ENCODE measurements around the gene UXS1.
"Not testable (repeated sequence)": the region's sequence is repeated elsewhere in the genome, so short reads cannot be mapped to it uniquely, and the experiment has no call there.

Gene UXS1

DNA sequence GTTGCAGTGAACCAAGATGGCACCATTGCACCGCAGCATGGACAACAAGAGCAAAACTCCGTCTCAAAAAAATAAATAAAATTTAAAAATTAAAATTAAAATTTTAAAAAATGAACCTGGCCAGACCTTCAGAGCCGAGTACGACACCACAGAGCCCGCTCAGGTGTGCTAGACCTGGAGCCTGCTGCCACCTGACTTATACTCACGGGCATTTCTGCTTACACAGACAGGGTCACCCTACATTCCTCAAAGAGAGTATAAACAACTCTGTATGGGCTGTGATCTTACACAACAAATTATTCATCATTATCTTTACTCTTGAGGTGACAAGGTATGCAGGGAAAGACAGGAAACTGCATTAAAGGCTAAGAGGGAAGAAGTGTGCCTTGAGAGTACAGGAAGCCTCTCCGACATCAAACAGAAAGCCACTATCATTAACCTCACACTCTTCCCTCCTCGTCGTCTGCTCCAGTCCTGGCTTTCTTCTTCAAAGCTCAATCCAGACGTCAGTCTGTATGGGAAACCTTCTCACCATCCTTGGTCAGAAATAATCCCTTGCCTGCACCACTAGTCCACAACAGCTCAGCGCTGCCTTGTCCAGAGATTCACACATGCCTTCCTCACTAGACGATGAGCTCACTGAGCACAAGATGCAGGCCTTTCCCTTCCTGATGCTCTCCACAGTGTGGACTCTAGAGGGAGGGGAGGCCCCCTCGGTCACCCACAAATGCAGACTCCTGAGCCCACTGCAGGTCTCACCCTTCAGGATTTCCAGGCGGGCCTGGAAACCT is 56.2 kb downstream of the UXS1 start:
- no peak for DNase-seq (ENCODE audit: low read depth)
- TF ChIP-seq, protein P1, sequence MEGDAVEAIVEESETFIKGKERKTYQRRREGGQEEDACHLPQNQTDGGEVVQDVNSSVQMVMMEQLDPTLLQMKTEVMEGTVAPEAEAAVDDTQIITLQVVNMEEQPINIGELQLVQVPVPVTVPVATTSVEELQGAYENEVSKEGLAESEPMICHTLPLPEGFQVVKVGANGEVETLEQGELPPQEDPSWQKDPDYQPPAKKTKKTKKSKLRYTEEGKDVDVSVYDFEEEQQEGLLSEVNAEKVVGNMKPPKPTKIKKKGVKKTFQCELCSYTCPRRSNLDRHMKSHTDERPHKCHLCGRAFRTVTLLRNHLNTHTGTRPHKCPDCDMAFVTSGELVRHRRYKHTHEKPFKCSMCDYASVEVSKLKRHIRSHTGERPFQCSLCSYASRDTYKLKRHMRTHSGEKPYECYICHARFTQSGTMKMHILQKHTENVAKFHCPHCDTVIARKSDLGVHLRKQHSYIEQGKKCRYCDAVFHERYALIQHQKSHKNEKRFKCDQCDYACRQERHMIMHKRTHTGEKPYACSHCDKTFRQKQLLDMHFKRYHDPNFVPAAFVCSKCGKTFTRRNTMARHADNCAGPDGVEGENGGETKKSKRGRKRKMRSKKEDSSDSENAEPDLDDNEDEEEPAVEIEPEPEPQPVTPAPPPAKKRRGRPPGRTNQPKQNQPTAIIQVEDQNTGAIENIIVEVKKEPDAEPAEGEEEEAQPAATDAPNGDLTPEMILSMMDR (IDR thresholded peaks at IDR 0.05; ENCODE audit: control insufficient read depth, insufficient read depth, low read depth, low read length, missing control alignments), result no peak
- no peak overlapping the region for H3K4me3 ChIP-seq (ENCODE audit: control insufficient read depth, low read depth, low read length)

DNA sequence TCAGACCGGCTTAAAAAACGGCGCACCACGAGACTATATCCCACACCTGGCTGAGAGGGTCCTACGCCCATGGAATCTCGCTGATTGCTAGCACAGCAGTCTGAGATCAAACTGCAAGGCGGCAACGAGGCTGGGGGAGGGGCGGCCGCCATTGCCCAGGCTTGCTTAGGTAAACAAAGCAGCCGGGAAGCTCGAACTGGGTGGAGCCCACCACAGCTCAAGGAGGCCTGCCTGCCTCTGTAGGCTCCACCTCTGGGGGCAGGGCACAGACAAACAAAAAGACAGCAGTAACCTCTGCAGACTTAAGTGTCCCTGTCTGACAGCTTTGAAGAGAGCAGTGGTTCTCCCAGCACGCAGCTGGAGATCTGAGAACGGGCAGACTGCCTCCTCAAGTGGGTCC is 62.9 kb downstream of the UXS1 start:
- not testable (repeated sequence) for H3K4me3 ChIP-seq (ENCODE audit: control insufficient read depth, low read depth, low read length); DNase-seq (ENCODE audit: low read depth)

DNA sequence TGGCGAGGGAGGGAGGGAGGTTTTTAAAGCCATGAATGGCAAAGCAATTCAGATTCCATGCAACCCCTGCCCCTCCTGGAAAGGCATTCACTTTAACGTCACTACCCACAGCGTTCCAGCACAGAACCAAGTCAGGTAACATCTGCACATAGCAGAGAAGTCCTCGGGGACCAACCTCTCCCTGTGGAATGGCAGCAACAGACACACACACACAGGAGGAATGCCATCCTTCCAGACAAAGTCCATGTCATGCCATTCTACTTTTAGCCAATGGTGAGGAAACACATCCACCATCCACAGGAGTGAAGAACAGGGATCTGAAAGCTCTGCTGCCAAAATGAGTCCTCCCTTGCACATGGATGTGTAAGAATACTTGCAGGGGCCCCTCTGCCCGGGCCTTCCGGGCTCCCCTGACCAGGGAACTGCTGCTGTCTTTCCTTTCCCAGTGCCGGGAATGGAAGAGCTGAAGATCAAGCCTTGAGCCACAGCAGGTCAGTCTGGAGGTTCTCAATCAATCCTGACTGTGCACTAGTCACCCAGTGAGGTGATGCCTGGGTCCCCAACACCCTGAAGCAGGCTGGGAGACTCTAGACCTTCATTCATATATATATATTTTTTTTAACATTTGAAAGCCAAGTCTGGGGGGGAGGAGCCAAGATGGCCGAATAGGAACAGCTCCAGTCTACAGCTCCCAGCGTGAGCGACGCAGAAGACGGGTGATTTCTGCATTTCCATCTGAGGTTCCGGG is 63.7 kb downstream of the UXS1 start:
- TF ChIP-seq, protein P1 (IDR thresholded peaks at IDR 0.05; ENCODE audit: control insufficient read depth, insufficient read depth, low read depth, low read length, missing control alignments), result no peak
- H3K4me3 ChIP-seq (ENCODE audit: control insufficient read depth, low read depth, low read length), result no peak overlapping the region
- DNase-seq (ENCODE audit: low read depth), result no peak

DNA sequence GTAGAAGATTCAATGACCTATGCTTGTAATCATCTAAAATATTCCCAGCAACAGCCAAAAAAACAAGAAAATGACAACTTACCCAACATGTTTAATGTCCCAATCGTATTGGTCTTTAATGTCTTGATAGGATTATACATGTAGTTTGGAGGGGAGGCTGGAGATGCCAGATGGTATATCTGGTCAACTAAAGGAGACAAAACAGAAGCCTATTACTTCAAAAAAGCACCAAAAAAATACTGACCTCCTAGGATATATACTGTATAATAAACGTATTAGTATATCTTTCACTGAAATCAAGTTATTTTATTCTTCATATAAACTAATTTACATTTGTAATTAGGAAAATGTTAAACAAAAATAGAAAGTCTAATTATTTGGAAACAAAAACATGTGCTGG is 64.5 kb downstream of the UXS1 start:
- DNase-seq (ENCODE audit: low read depth), result no peak
- no peak overlapping the region for H3K4me3 ChIP-seq (ENCODE audit: control insufficient read depth, low read depth, low read length)
- TF ChIP-seq, protein P1 (IDR thresholded peaks at IDR 0.05; ENCODE audit: control insufficient read depth, insufficient read depth, low read depth, low read length, missing control alignments), result no peak

DNA sequence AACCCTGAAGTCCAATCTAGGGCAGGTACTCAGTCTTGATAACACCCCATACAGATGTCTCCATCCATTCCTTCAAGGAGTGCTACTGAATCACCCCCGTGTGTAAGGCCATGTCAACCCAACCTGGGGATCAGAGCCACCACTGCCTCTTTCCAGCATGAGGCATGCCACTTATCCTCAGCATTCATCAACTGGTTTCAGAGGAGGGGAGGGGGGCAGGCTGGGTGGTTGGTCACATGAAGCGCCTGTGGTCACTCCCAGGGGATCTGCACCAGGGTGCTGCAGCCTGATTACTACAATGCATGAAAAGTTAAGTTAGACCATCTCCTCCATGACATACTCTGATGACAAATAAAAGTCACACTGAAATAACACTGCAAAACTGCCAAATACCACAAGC is 65.0 kb downstream of the UXS1 start:
- DNase-seq (ENCODE audit: low read depth), result no peak
- TF ChIP-seq, protein P1 (IDR thresholded peaks at IDR 0.05; ENCODE audit: control insufficient read depth, insufficient read depth, low read depth, low read length, missing control alignments), result no peak
- H3K4me3 ChIP-seq (ENCODE audit: control insufficient read depth, low read depth, low read length), result no peak overlapping the region

DNA sequence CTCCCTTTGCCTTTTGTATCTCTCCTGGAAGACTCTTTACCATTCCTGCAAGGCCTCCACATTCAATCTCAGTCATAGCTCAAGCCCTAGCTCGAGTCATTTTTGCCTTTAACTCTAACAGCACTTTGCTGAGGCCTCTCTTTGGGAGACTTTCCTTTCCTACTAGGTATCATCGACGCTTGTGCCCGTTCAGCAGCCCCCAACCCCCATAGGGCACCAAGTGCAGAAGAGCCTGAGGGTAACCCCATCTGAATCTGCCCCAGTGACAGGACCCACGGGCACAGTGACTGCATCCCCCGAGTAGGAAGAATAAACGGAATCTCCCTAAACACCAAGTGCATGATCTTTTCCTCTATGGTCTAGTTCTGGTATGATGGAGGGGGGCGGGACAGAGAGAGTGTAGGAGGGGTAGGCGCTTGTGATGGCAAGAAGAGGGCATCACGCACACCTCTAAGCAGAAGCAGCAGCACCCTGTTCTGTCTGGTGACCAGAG is 66.3 kb downstream of the UXS1 start:
- DNase-seq (ENCODE audit: low read depth), result no peak
- TF ChIP-seq, protein P1 (IDR thresholded peaks at IDR 0.05; ENCODE audit: control insufficient read depth, insufficient read depth, low read depth, low read length, missing control alignments), result no peak
- no peak overlapping the region for H3K4me3 ChIP-seq (ENCODE audit: control insufficient read depth, low read depth, low read length)

DNA sequence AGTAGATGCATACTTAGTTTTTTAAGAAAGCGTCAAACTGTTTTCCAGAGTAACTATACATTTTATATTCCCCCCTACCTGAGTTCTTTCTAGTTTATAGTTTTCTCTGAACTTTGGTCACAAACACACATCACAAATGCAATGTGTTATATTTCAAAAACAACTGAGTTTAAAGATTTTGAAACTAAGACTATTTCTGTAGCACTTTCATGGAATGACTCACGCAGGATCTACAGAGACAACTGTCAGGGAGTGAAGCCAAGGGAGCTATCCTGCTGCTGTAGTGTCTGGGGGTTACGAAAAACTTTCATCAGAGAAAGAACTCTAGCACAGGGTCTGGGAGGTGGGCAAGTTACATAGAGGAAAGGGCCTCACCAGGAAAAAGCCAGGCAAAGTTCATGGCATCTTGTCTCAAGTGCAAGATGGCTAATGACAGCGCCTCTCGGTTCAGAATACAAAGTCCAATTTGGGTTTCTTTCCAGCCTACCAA is 66.8 kb downstream of the UXS1 start:
- DNase-seq (ENCODE audit: low read depth), result no peak

More for the DNA sequence above, 66.8 kb downstream of the UXS1 start:
- TF ChIP-seq, protein P1 (IDR thresholded peaks at IDR 0.05; ENCODE audit: control insufficient read depth, insufficient read depth, low read depth, low read length, missing control alignments), result no peak
- H3K4me3 ChIP-seq (ENCODE audit: control insufficient read depth, low read depth, low read length), result no peak overlapping the region
